Panc1 (cell line): ENCODE results near the gene TXN.

ENCODE experiments used
- POLR2AphosphoS5 ChIP-seq: IDR thresholded peaks from 2 replicates; pipeline ENCODE4 v1.6.1; 2012; ENCODE audit warnings: mild to moderate bottlenecking, low read depth, low read length, moderate library complexity
- TF ChIP-seq, protein P1 (sequence below): fragments of 450-650 bp; IDR thresholded peaks from 2 replicates; pipeline ENCODE4 v1.5.1; 2017; ENCODE audit warnings: mild to moderate bottlenecking

DNA sequence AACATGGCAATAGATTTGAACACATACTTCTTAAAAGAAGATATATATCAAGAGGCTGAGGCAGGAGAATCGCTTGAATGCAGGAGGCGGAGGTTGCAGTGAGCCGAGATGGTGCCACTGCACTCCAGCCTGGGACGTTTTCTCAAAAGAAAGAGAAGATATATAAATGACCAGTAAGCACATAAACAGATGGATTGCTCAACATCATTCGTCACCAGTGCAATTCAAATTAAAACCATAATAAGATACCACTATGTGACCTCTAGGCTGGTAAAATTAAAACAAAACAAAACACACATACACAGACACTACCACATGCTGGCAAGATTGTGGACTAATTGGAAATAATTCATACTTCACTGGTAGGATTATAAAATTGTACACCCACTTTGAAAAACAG, 5.3 kb upstream of the TXN start:
- TF ChIP-seq, protein P1, sequence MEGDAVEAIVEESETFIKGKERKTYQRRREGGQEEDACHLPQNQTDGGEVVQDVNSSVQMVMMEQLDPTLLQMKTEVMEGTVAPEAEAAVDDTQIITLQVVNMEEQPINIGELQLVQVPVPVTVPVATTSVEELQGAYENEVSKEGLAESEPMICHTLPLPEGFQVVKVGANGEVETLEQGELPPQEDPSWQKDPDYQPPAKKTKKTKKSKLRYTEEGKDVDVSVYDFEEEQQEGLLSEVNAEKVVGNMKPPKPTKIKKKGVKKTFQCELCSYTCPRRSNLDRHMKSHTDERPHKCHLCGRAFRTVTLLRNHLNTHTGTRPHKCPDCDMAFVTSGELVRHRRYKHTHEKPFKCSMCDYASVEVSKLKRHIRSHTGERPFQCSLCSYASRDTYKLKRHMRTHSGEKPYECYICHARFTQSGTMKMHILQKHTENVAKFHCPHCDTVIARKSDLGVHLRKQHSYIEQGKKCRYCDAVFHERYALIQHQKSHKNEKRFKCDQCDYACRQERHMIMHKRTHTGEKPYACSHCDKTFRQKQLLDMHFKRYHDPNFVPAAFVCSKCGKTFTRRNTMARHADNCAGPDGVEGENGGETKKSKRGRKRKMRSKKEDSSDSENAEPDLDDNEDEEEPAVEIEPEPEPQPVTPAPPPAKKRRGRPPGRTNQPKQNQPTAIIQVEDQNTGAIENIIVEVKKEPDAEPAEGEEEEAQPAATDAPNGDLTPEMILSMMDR = no peak
- TF ChIP-seq POLR2AphosphoS5 = no peak
